Astrocyte (in vitro differentiated cells and primary cell): ENCODE results near the gene ZNF322.

Experiments
- CTCF ChIP-seq: IDR thresholded peaks from 2 replicates; pipeline ENCODE4 v1.5.1; 2011; ENCODE audit warnings: low read depth, mild to moderate bottlenecking, inconsistent platforms, low read length, moderate library complexity; ENCODE audit not compliant: insufficient read depth
- EZH2 ChIP-seq: IDR thresholded peaks from 2 replicates; pipeline ENCODE4 v1.6.1; 2012; ENCODE audit warnings: mild to moderate bottlenecking, low read length, inconsistent platforms; ENCODE audit not compliant: insufficient read depth

GRCh38 chr6:26613201-26613600 lies 46.3 kb downstream of the ZNF322 start:
- no peak for TF ChIP-seq CTCF
- TF ChIP-seq EZH2 = no peak
